ENCODE results near the gene DAGLB.
"Not testable (repeated sequence)": the region's sequence is repeated elsewhere in the genome, so short reads cannot be mapped to it uniquely, and the experiment has no call there.

DAGLB gene

GRCh38 chr7:6480323-6480660 is 32.5 kb upstream of the DAGLB start:
- Mint-ChIP-seq H3K36me3 (ENCODE audit: insufficient read depth) (peaks cover 10% of the 10 kb centered on the region), H3K27me3 (no peaks in the 10 kb centered on the region), H3K9me3 (no peaks in the 10 kb centered on the region), H3K4me1 (peaks cover 60% of the 10 kb centered on the region), H3K27ac (ENCODE audit: low read depth) (peak overlapping the region; percentile 82), H3K4me3 (peak overlapping the region; percentile 69)
- ATAC-seq (replicated peaks; ENCODE audit: extremely low read depth, poor library complexity, severe bottlenecking) (no peak), DNase-seq (ENCODE audit: low spot score in 2 of 2) (no peak)

- Mint-ChIP-seq H3K9me3 (no peaks in the 10 kb centered on the region), H3K36me3 (ENCODE audit: insufficient read depth) (peaks cover 12% of the 10 kb centered on the region), H3K27ac (ENCODE audit: low read depth) (peak overlapping the region; percentile 82), H3K27me3 (no peaks in the 10 kb centered on the region), H3K4me3 (peak overlapping the region; percentile 69), H3K4me1 (peaks cover 70% of the 10 kb centered on the region)
- peak; percentile 46 for ATAC-seq (replicated peaks; ENCODE audit: extremely low read depth, poor library complexity, severe bottlenecking)
- DNase-seq (ENCODE audit: low spot score in 2 of 2), result no peak
Observed at GRCh38 chr7:6479067-6479466, 31.3 kb upstream of the DAGLB start.

GRCh38 chr7:6478186-6478585 is 30.4 kb upstream of the DAGLB start:
- H3K4me3 Mint-ChIP-seq, result no peak overlapping the region
- peaks cover 74% of the 10 kb centered on the region for H3K4me1 Mint-ChIP-seq
- H3K27me3 Mint-ChIP-seq, result no peaks in the 10 kb centered on the region
- H3K27ac Mint-ChIP-seq (ENCODE audit: low read depth), result peak overlapping the region; percentile 22
- peaks cover 16% of the 10 kb centered on the region for H3K36me3 Mint-ChIP-seq (ENCODE audit: insufficient read depth)
- H3K9me3 Mint-ChIP-seq, result no peaks in the 10 kb centered on the region
- ATAC-seq (replicated peaks; ENCODE audit: extremely low read depth, poor library complexity, severe bottlenecking) (no peak), DNase-seq (ENCODE audit: low spot score in 2 of 2) (no peak)

- H3K9me3 Mint-ChIP-seq, result no peaks in the 10 kb centered on the region
- ATAC-seq (replicated peaks; ENCODE audit: extremely low read depth, poor library complexity, severe bottlenecking) (no peak), DNase-seq (ENCODE audit: low spot score in 2 of 2) (no peak)
- no peaks in the 10 kb centered on the region for H3K27me3 Mint-ChIP-seq
- H3K4me3 Mint-ChIP-seq, result no peak overlapping the region
- peaks cover 18% of the 10 kb centered on the region for H3K36me3 Mint-ChIP-seq (ENCODE audit: insufficient read depth)
- peak overlapping the region; percentile 22 for H3K27ac Mint-ChIP-seq (ENCODE audit: low read depth)
- H3K4me1 Mint-ChIP-seq, result peaks cover 74% of the 10 kb centered on the region
Observed at GRCh38 chr7:6477318-6477660, 29.5 kb upstream of the DAGLB start.

GRCh38 chr7:6476596-6477317 is 29.0 kb upstream of the DAGLB start:
- peaks cover 22% of the 10 kb centered on the region for H3K36me3 Mint-ChIP-seq (ENCODE audit: insufficient read depth)
- H3K9me3 Mint-ChIP-seq, result no peaks in the 10 kb centered on the region
- no peak for ATAC-seq (replicated peaks; ENCODE audit: extremely low read depth, poor library complexity, severe bottlenecking)
- H3K27me3 Mint-ChIP-seq, result no peaks in the 10 kb centered on the region
- peaks cover 74% of the 10 kb centered on the region for H3K4me1 Mint-ChIP-seq
- DNase-seq (ENCODE audit: low spot score in 2 of 2), result no peak
- H3K27ac Mint-ChIP-seq (ENCODE audit: low read depth), result peak overlapping the region; percentile 33
- H3K4me3 Mint-ChIP-seq, result no peak overlapping the region

- H3K9me3 Mint-ChIP-seq, result no peaks in the 10 kb centered on the region
- peaks cover 23% of the 10 kb centered on the region for H3K36me3 Mint-ChIP-seq (ENCODE audit: insufficient read depth)
- DNase-seq (ENCODE audit: low spot score in 2 of 2) (no peak), ATAC-seq (replicated peaks; ENCODE audit: extremely low read depth, poor library complexity, severe bottlenecking) (no peak)
- H3K27ac Mint-ChIP-seq (ENCODE audit: low read depth), result peak overlapping the region; percentile 33
- peaks cover 62% of the 10 kb centered on the region for H3K4me1 Mint-ChIP-seq
- no peaks in the 10 kb centered on the region for H3K27me3 Mint-ChIP-seq
- H3K4me3 Mint-ChIP-seq, result no peak overlapping the region
Observed at GRCh38 chr7:6475433-6476186, 27.9 kb upstream of the DAGLB start.

- H3K27me3 Mint-ChIP-seq, result no peaks in the 10 kb centered on the region
- H3K9me3 Mint-ChIP-seq, result no peaks in the 10 kb centered on the region
- no peaks in the 10 kb centered on the region for H3K4me1 Mint-ChIP-seq
- no peak overlapping the region for H3K4me3 Mint-ChIP-seq
- peak overlapping the region; percentile 76 for H3K27ac Mint-ChIP-seq (ENCODE audit: low read depth)
- ATAC-seq (replicated peaks; ENCODE audit: extremely low read depth, poor library complexity, severe bottlenecking) (no peak), DNase-seq (ENCODE audit: low spot score in 2 of 2) (no peak)
- H3K36me3 Mint-ChIP-seq (ENCODE audit: insufficient read depth), result peaks cover 55% of the 10 kb centered on the region
Observed at GRCh38 chr7:6465862-6466261, 18.1 kb upstream of the DAGLB start.

- H3K27me3 Mint-ChIP-seq; H3K9me3 Mint-ChIP-seq; H3K4me3 Mint-ChIP-seq; DNase-seq (ENCODE audit: low spot score in 2 of 2); ATAC-seq (replicated peaks; ENCODE audit: extremely low read depth, poor library complexity, severe bottlenecking); H3K4me1 Mint-ChIP-seq; H3K27ac Mint-ChIP-seq (ENCODE audit: low read depth): not testable (repeated sequence)
- H3K36me3 Mint-ChIP-seq (ENCODE audit: insufficient read depth), result peaks cover 45% of the 10 kb centered on the region
Observed at GRCh38 chr7:6463609-6464008, 15.9 kb upstream of the DAGLB start.

- Mint-ChIP-seq H3K4me1 (no peaks in the 10 kb centered on the region), H3K27ac (ENCODE audit: low read depth) (no peak overlapping the region)
Observed at GRCh38 chr7:6461946-6462550, 14.3 kb upstream of the DAGLB start.

GRCh38 chr7:6460990-6461584 is 13.3 kb upstream of the DAGLB start:
- peaks cover 29% of the 10 kb centered on the region for H3K36me3 Mint-ChIP-seq (ENCODE audit: insufficient read depth)
- no peaks in the 10 kb centered on the region for H3K27me3 Mint-ChIP-seq
- no peaks in the 10 kb centered on the region for H3K9me3 Mint-ChIP-seq
- DNase-seq (ENCODE audit: low spot score in 2 of 2) (no peak), ATAC-seq (replicated peaks; ENCODE audit: extremely low read depth, poor library complexity, severe bottlenecking) (no peak)
- no peaks in the 10 kb centered on the region for H3K4me1 Mint-ChIP-seq
- no peak overlapping the region for H3K4me3 Mint-ChIP-seq
- H3K27ac Mint-ChIP-seq (ENCODE audit: low read depth), result no peak overlapping the region

More at GRCh38 chr7:6461946-6462550, 14.3 kb upstream of the DAGLB start:
- Mint-ChIP-seq H3K4me3 (no peak overlapping the region), H3K9me3 (no peaks in the 10 kb centered on the region), H3K27me3 (no peaks in the 10 kb centered on the region), H3K36me3 (ENCODE audit: insufficient read depth) (peaks cover 32% of the 10 kb centered on the region)
- ATAC-seq (replicated peaks; ENCODE audit: extremely low read depth, poor library complexity, severe bottlenecking) (no peak), DNase-seq (ENCODE audit: low spot score in 2 of 2) (no peak)

GRCh38 chr7:6460303-6460702 is 12.5 kb upstream of the DAGLB start:
- Mint-ChIP-seq H3K4me1 (no peaks in the 10 kb centered on the region), H3K4me3 (no peak overlapping the region), H3K36me3 (ENCODE audit: insufficient read depth) (peaks cover 24% of the 10 kb centered on the region), H3K9me3 (no peaks in the 10 kb centered on the region), H3K27me3 (no peaks in the 10 kb centered on the region), H3K27ac (ENCODE audit: low read depth) (no peak overlapping the region)
- DNase-seq (ENCODE audit: low spot score in 2 of 2) (no peak), ATAC-seq (replicated peaks; ENCODE audit: extremely low read depth, poor library complexity, severe bottlenecking) (no peak)

- H3K4me3 Mint-ChIP-seq; ATAC-seq (replicated peaks; ENCODE audit: extremely low read depth, poor library complexity, severe bottlenecking); H3K4me1 Mint-ChIP-seq; H3K27me3 Mint-ChIP-seq; DNase-seq (ENCODE audit: low spot score in 2 of 2); H3K9me3 Mint-ChIP-seq; H3K27ac Mint-ChIP-seq (ENCODE audit: low read depth): not testable (repeated sequence)
- peaks cover 17% of the 10 kb centered on the region for H3K36me3 Mint-ChIP-seq (ENCODE audit: insufficient read depth)
Observed at GRCh38 chr7:6458676-6459075, 10.9 kb upstream of the DAGLB start.
